GM10248 (cell line): ENCODE measurements around the gene IGSF8.

Experiments
- CTCF ChIA-PET: fragments of 300-600 bp; sonication (Branson Sonifier 250); formaldehyde crosslinking; extraction: SDS; loops from one replicate; lab custom pipeline; 2021; ENCODE audit warnings: antibody characterized with exemption; lab: Yijun Ruan, JAX
- POLR2A ChIA-PET: fragments of 350-650 bp; sonication (Branson Sonifier 250); formaldehyde crosslinking; extraction: SDS; loops from one replicate; lab custom pipeline; 2020; ENCODE audit warnings: antibody characterized with exemption; lab: Yijun Ruan, JAX
- DNase-seq: peaks from one replicate; pipeline ENCODE4 v3.0.0; 2012; ENCODE audit errors: extremely low spot score
- TF ChIP-seq, protein P1 (sequence below): IDR thresholded peaks from 2 replicates; pipeline ENCODE4 v1.5.1; 2012; ENCODE audit warnings: mild to moderate bottlenecking, low read depth; ENCODE audit errors: extremely low read depth, missing control alignments, control extremely low read depth

IGSF8 gene

DNA sequence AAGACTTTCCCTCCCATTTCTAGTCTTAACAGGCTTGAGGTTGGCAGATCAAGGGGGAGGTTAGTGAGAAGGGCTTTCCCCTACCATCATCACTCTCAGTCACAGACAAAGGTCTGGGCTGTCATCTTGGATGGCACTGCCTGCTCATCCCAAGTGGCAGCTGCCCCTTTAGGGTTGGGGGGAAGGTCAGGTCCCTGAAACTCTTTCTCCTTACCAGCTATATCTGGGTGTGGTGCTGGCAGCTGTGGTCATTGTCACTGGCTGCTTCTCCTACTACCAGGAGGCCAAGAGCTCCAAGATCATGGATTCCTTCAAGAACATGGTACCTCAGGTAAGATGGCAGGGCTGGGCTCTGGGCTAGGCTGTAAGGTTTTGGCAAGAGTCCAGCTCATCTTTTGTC lies 25.3 kb upstream of the IGSF8 start:
- POLR2A ChIA-PET, result no interaction called here
- CTCF ChIA-PET, result interaction anchor here (1.0 to 1.3 kb wide), 3 partner anchors 29 to 167 kb away, joined by 3 to 4 read pairs (median 3); no protein-coding TSS in a partner anchor
- no peak for DNase-seq
- TF ChIP-seq, protein P1, sequence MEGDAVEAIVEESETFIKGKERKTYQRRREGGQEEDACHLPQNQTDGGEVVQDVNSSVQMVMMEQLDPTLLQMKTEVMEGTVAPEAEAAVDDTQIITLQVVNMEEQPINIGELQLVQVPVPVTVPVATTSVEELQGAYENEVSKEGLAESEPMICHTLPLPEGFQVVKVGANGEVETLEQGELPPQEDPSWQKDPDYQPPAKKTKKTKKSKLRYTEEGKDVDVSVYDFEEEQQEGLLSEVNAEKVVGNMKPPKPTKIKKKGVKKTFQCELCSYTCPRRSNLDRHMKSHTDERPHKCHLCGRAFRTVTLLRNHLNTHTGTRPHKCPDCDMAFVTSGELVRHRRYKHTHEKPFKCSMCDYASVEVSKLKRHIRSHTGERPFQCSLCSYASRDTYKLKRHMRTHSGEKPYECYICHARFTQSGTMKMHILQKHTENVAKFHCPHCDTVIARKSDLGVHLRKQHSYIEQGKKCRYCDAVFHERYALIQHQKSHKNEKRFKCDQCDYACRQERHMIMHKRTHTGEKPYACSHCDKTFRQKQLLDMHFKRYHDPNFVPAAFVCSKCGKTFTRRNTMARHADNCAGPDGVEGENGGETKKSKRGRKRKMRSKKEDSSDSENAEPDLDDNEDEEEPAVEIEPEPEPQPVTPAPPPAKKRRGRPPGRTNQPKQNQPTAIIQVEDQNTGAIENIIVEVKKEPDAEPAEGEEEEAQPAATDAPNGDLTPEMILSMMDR, result no peak

DNA sequence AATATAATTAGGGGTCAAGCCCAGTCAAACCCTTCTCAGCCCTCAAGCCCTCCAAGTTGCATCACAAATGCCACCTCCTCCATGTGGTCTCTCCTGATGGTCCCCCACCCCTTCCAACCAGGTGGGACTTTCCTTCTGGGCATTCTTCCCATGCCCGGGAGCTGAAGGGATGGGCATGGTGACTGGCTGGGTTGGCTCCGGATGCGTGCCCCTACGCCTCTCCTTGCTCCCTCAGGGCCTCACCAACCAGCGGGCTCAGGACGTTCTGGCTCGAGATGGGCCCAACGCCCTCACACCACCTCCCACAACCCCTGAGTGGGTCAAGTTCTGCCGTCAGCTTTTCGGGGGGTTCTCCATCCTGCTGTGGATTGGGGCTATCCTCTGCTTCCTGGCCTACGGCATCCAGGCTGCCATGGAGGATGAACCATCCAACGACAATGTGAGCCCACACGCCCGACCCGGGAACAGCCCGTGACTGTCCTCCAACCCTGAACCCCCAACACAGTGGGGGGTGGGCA lies 24.6 kb upstream of the IGSF8 start:
- TF ChIP-seq, protein P1, result no peak
- CTCF ChIA-PET, result interaction anchor here (0.9 to 1.8 kb wide), 5 partner anchors 15 to 169 kb away, joined by 3 to 5 read pairs (median 3); no protein-coding TSS in a partner anchor
- POLR2A ChIA-PET, result no interaction called here
- no peak for DNase-seq

DNA sequence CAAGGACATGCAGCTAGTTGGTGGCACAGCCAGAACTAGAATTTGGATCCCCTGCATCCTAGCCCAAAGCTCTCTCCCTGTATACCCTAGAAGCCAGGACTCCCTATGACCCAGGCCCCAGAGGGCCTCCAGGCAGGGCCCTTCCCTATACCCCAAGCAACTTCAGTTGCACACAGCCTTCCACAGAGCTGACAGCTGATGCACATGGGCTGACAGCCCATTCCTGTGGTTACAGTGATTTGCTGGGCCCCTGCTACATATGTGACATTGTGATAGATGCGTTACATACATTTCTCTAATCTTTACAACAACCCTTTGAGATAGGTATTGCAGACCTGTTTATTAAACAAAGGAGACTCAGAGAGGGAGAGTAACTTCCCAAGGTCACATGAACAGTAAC lies 23.0 kb upstream of the IGSF8 start:
- CTCF ChIA-PET, result interaction anchor here (1.5 kb wide), 1 partner anchor 130 kb away, joined by 4 read pairs; no protein-coding TSS in a partner anchor
- POLR2A ChIA-PET, result no interaction called here
- no peak for DNase-seq
- TF ChIP-seq, protein P1, result no peak

DNA sequence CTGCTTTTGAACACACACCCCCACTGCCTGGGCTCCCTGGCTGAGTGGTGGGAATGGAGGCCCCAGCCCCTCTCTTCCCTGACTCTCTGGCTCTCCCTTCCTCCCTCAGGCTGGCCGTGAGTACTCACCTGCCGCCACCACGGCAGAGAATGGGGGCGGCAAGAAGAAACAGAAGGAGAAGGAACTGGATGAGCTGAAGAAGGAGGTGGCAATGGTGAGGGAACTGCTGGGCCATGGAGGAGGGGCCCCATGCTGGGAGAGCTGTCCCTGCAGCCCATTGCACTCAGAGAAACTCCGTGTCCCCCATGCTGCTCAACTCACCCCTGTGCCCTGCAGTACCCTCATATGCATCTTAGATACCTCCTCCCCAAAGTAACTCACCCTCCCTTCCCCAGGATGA lies 22.4 kb upstream of the IGSF8 start:
- ChIA-PET CTCF (interaction anchor here (1.5 kb wide), 1 partner anchor 131 kb away, joined by 4 read pairs; no protein-coding TSS in a partner anchor), POLR2A (no interaction called here)
- DNase-seq, result no peak
- TF ChIP-seq, protein P1, result no peak

DNA sequence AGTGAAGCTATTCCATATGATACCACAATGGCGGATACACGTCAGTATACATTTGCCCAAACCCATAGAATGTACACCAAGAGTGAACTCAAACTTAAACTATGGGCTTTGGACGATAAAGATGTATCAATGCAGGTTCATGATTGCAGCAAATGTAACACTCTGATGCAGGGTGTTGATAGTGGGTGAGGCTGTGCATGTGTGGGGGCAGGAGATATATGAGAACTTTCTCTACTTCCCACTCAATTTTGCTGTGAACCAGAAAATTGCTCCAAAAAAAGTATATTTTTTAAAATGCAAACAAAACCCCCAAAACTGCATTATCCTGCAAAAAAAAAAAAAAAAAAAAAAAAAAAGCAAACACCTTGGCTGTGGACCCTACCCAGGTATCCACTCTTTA lies 20.5 kb upstream of the IGSF8 start:
- CTCF ChIA-PET, result interaction anchor here (0.9 to 1.8 kb wide), 3 partner anchors 14 to 73 kb away, joined by 3 to 5 read pairs (median 5); partner anchors contain the start of gene IGSF8
- POLR2A ChIA-PET, result no interaction called here
- no peak for DNase-seq
- TF ChIP-seq, protein P1, result no peak

DNA sequence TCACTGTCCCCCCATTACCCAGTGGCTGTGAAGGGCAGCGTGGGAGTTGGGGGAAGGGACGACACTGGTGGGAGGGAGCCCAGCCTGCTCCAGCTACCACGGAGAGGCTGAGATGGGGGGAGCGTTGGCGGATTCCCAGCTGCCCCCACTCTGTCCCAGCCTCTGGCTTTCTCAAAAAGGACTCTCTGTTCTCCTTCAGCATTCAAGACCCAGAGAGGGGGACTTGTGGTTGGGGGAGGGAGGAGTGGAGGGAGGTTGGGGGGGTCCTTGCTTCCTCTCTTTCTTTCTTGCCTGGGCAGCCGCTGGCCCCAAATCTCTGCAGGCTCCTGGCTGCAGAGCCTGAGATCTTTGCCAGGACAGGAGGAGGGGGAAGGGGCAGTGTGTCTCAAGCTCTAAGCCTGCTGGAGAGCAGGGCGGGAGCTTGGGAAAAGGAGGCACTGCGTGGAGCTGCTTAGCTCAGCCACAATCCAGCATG lies 19.3 kb upstream of the IGSF8 start:
- ChIA-PET POLR2A (no interaction called here), CTCF (interaction anchor here (0.9 to 1.8 kb wide), 6 partner anchors 10 to 72 kb away, joined by 3 to 5 read pairs (median 4); no protein-coding TSS in a partner anchor)
- no peak for DNase-seq
- TF ChIP-seq, protein P1, result no peak
